SH-SY5Y (cell line): Measurements from ENCODE around the gene CATSPER4.

Source experiments
- GATA2 ChIP-seq: IDR thresholded peaks from 2 replicates; pipeline ENCODE4 v1.6.1; 2011; ENCODE audit warnings: mild to moderate bottlenecking, low read depth, low read length
- GATA3 ChIP-seq: IDR thresholded peaks from 2 replicates; pipeline ENCODE4 v1.6.1; 2011; ENCODE audit warnings: low read depth, mild to moderate bottlenecking, low read length, moderate library complexity

GRCh38 chr1:26175346-26175745 lies 15.1 kb upstream of the CATSPER4 start:
- no peak for TF ChIP-seq GATA2
- TF ChIP-seq GATA3: no peak
